ENCODE measurements around the gene ARHGEF7.

DNA sequence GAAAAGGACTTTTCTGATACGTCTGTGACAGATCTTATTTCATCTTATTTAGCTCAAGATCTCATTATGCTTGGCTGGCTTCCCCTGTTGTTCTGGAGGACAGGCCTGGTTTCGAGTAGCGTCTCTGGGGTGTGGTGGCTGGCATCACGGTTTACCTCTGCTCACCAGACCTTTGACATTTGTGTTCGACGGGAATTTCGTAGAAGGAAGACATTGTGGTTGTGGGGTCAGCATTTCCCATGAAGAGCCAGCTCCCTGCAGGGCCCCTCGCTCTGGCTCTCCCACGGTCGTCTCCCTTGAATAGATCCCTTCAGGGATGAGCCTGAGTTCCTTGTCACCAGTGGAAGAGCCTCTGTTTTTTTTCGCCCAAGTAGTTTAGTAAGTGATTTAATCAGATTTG is 126.8 kb downstream of the ARHGEF7 start:
- TF ChIP-seq, protein P1, sequence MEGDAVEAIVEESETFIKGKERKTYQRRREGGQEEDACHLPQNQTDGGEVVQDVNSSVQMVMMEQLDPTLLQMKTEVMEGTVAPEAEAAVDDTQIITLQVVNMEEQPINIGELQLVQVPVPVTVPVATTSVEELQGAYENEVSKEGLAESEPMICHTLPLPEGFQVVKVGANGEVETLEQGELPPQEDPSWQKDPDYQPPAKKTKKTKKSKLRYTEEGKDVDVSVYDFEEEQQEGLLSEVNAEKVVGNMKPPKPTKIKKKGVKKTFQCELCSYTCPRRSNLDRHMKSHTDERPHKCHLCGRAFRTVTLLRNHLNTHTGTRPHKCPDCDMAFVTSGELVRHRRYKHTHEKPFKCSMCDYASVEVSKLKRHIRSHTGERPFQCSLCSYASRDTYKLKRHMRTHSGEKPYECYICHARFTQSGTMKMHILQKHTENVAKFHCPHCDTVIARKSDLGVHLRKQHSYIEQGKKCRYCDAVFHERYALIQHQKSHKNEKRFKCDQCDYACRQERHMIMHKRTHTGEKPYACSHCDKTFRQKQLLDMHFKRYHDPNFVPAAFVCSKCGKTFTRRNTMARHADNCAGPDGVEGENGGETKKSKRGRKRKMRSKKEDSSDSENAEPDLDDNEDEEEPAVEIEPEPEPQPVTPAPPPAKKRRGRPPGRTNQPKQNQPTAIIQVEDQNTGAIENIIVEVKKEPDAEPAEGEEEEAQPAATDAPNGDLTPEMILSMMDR (conservative IDR thresholded peaks at IDR 0.05; ENCODE audit: low read depth in 2 of 2): no peak
- TF ChIP-seq EZH2phosphoT487 (IDR thresholded peaks at IDR 0.05; ENCODE audit: unreplicated experiment) (no peak), EZH2 (IDR thresholded peaks at IDR 0.05; ENCODE audit: low read depth, unreplicated experiment) (no peak), POLR2AphosphoS5 (IDR thresholded peaks at IDR 0.05; ENCODE audit: low read depth) (no peak), ZNF331 (CRISPR knock-in tag; IDR thresholded peaks at IDR 0.05; ENCODE audit: low read depth) (no peak), CREB1 (CRISPR knock-in tag; IDR thresholded peaks at IDR 0.05; ENCODE audit: low read depth) (no peak), JUNB (IDR thresholded peaks at IDR 0.05; ENCODE audit: unreplicated experiment) (no peak), ZNF114 (CRISPR knock-in tag; IDR thresholded peaks at IDR 0.05) (no peak), STAT1 (IDR thresholded peaks at IDR 0.05; ENCODE audit: unreplicated experiment) (no peak)
- TF ChIP-seq, protein P2, sequence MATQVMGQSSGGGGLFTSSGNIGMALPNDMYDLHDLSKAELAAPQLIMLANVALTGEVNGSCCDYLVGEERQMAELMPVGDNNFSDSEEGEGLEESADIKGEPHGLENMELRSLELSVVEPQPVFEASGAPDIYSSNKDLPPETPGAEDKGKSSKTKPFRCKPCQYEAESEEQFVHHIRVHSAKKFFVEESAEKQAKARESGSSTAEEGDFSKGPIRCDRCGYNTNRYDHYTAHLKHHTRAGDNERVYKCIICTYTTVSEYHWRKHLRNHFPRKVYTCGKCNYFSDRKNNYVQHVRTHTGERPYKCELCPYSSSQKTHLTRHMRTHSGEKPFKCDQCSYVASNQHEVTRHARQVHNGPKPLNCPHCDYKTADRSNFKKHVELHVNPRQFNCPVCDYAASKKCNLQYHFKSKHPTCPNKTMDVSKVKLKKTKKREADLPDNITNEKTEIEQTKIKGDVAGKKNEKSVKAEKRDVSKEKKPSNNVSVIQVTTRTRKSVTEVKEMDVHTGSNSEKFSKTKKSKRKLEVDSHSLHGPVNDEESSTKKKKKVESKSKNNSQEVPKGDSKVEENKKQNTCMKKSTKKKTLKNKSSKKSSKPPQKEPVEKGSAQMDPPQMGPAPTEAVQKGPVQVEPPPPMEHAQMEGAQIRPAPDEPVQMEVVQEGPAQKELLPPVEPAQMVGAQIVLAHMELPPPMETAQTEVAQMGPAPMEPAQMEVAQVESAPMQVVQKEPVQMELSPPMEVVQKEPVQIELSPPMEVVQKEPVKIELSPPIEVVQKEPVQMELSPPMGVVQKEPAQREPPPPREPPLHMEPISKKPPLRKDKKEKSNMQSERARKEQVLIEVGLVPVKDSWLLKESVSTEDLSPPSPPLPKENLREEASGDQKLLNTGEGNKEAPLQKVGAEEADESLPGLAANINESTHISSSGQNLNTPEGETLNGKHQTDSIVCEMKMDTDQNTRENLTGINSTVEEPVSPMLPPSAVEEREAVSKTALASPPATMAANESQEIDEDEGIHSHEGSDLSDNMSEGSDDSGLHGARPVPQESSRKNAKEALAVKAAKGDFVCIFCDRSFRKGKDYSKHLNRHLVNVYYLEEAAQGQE (IDR thresholded peaks at IDR 0.05; ENCODE audit: unreplicated experiment): no peak

Data from GM23338 (cell line).